AG04450 (cell line): ENCODE measurements around the gene KSR2. TPM values are rescaled to one million over a fixed set of nuclear protein-coding genes. Genes with fewer than 3 reads are reported as not detected.

Experiments used
- CTCF ChIA-PET: fragments of 300-600, 350-600 bp; formaldehyde crosslinking; extraction: SDS; loops from one replicate; lab custom pipeline; 2022; ENCODE audit warnings: antibody characterized with exemption, inconsistent platforms; lab: Charles Lee
- POLR2A ChIA-PET: fragments of 350-600 bp; formaldehyde crosslinking; extraction: SDS; loops from one replicate; lab custom pipeline; 2021; ENCODE audit warnings: antibody characterized with exemption, inconsistent platforms; lab: Yijun Ruan, JAX
- DNase-seq: peaks from one replicate; pipeline ENCODE4 v3.0.0-alpha.2; 2011; ENCODE audit warnings: low read depth, low spot score
- H3K27ac ChIP-seq: one replicate; pipeline ENCODE4 v1.5.1; 2012; ENCODE audit warnings: low read depth, low read length, control low read depth
- H3K27me3 ChIP-seq: one replicate; pipeline ENCODE4 v1.6.0; 2012; ENCODE audit warnings: low read length; ENCODE audit not compliant: control insufficient read depth, insufficient read depth
- H3K4me3 ChIP-seq: 2 replicates; pipeline ENCODE4 v1.5.1; 2011; ENCODE audit warnings: mild to moderate bottlenecking, low read depth, low read length, control low read depth
- H3K9me3 ChIP-seq: 2 replicates; pipeline ENCODE4 v1.5.1; 2012; ENCODE audit warnings: low read length; ENCODE audit not compliant: control insufficient read depth, insufficient read depth
- CTCF ChIP-seq: IDR thresholded peaks from 2 replicates; pipeline ENCODE4 v1.5.1; 2011; ENCODE audit warnings: low read depth, low read length, control low read depth, inconsistent platforms
- polyA plus RNA-seq: library from polyadenylated mRNA; depleted of rRNA; stranded (reverse); fragments of >200 nt; gene quantifications from 2 replicates; pipeline ENCODE4 v1.2.3, GENCODE V29; 2011

Gene KSR2
- polyA plus RNA-seq, 1 experiment = not detected

DNA sequence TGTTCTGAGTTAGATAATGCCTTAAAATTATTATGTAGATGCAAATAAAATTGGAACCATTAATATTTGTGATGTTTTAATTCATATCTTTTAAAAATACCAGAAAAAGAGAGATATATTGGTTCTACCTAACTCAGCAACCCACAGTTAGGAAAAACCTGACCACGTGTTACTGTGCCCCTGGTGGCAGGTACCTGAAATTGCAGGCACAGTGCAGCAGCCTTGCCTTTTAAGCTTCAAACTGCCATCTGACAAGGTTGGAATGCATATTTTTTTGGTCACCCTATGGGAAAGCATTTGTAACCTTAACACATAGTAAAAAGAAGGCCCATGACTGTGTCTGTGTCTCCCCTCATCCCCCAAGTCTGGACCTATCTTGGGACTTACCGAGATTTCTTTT lies 498.0 kb downstream of the KSR2 start:
- no peak for DNase-seq
- H3K9me3 ChIP-seq = peaks cover 45% of the 10 kb centered on the region
- no peak overlapping the region for H3K27ac ChIP-seq
- CTCF ChIA-PET = no interaction called here
- no peaks in the 10 kb centered on the region for H3K27me3 ChIP-seq
- no peak for TF ChIP-seq CTCF
- no peak overlapping the region for H3K4me3 ChIP-seq
- POLR2A ChIA-PET = no interaction called here

DNA sequence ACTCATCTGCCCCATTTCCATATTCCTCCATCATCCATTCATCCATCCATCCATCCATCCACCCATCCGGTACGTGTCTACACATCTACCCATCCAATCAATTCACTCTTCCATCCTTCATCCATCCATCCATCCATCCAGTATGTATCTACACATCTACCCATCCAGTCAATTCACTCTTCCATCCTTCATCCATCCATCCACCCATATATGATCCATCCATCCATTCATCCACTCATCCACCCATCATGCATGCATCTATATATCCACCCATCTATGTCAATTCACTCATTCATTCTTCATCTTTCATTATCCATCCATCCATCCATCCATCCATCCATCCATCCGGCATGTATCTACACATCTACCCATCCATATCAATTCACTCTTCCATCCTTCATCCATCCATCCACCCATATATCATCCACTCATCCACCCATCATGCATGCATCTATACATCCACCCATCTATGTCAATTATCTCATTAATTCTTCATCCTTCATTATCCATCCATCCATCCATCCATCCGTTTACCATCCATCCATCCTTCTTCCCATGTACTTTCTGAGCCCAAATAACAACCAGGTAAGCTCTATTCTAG lies 498.8 kb downstream of the KSR2 start:
- CTCF ChIA-PET = no interaction called here
- no peak for DNase-seq
- Histone ChIP-seq H3K4me3 (no peak overlapping the region), H3K27me3 (no peaks in the 10 kb centered on the region), H3K9me3 (peaks cover 52% of the 10 kb centered on the region), H3K27ac (no peak overlapping the region)
- POLR2A ChIA-PET = no interaction called here
- TF ChIP-seq CTCF = no peak

DNA sequence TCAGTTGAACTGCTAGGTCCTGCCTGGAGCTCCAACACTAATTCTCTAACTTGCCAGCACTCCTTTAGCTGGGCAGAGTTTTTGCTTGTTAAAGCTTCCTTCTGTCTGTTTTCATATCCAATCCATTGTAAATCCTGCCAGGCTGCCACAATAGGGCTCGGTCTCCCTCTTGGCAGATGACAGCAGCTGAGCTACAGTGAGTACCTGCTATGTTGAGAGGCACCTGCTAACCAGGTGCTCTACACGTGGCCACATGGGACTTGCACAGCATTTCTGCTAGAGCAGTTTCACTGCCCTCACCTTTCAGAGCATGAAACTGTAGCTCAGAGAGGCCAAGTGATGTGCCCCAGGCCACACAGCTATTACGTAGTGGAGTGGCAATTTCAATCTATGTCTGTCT lies 500.8 kb downstream of the KSR2 start:
- H3K4me3 ChIP-seq = no peak overlapping the region
- H3K9me3 ChIP-seq = peaks cover 51% of the 10 kb centered on the region
- ChIA-PET CTCF (no interaction called here), POLR2A (no interaction called here)
- no peak for TF ChIP-seq CTCF
- no peak overlapping the region for H3K27ac ChIP-seq
- DNase-seq = no peak
- H3K27me3 ChIP-seq = no peaks in the 10 kb centered on the region

- POLR2A ChIA-PET = no interaction called here
- H3K27me3 ChIP-seq = no peaks in the 10 kb centered on the region
- CTCF ChIA-PET = no interaction called here
- TF ChIP-seq CTCF = no peak
- no peak overlapping the region for H3K4me3 ChIP-seq
- no peak overlapping the region for H3K27ac ChIP-seq
- peaks cover 53% of the 10 kb centered on the region for H3K9me3 ChIP-seq
- no peak for DNase-seq
Observed at GRCh38 chr12:117467588-117467987, 501.2 kb downstream of the KSR2 start.

DNA sequence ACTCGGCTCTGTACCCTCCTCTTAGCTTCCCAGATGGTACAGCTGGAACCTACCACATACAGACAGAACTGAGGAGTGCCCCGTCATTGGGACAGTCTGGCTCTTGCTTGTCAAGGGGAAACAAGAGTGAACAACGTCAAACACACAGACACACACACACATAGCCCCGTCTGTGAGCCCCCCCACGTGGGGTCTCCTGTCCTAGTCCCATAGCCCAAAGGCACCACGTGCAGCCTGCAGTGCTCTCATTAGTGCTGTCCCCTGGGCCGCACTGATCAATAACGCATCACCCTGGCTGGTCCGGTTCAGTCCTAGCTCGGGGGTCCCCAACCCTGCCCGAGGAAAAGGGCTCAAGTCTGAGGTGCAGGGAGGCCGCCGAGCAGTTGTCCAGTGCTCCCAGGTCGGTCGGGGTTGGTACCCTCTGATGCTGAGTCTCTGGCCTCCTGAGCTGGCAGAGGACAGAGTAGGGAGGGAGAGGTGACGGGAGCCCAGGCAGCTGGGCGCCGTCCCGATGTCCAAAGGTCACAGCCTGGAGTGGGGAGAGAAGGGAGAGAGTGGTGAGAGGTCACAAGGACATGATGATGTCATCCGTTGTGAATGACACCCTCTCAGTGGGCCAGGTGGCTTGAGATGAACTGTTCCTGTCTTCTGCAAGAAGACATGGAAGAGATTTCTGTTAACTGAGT lies 502.0 kb downstream of the KSR2 start:
- Histone ChIP-seq H3K4me3 (no peak overlapping the region), H3K27me3 (no peaks in the 10 kb centered on the region), H3K27ac (no peak overlapping the region), H3K9me3 (peaks cover 57% of the 10 kb centered on the region)
- POLR2A ChIA-PET = no interaction called here
- TF ChIP-seq CTCF = no peak
- CTCF ChIA-PET = no interaction called here
- no peak for DNase-seq
